GM23248 (cell line): ENCODE data around the gene EXOC1.

Experiments
- EZH2 ChIP-seq: fragments of 200-600 bp; sonication (generic); IDR thresholded peaks from 2 replicates; pipeline ENCODE4 v1.6.1; 2018; ENCODE audit warnings: antibody characterized with exemption, mild to moderate bottlenecking; ENCODE audit not compliant: insufficient read depth, poor library complexity, severe bottlenecking
- EZH2phosphoT487 ChIP-seq: fragments of 200-600 bp; sonication (generic); IDR thresholded peaks from 2 replicates; pipeline ENCODE4 v1.6.1; 2018; ENCODE audit warnings: antibody characterized with exemption, moderate library complexity, mild to moderate bottlenecking, low read depth; ENCODE audit not compliant: insufficient read depth

DNA sequence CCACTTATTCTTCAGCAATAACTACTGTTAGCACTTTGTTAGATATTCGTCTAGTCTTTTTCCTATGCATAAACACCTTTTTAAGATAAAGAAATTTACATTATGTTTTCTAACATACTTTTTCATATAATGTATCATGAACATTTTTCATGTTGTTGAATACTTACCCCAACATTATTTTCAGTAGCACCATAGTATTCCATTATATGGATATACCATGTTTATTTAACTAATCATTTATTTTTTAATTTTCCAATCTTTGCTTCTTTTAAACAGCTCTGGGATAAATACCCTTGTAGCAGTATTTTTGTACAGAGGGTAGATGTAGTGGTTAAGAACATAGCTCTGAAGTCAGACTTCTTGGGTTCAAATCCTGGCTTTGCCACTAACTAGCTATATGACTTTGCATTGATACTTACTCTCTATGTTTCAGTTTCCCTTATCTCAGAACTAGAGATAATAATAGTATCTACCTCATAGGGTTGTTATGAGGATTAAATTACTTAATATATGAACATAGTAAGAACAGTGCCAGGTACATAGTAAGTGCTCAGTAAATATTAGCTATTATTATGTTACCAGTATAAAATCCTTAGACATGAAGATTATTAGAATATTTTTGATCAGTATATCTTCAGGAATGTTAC, 11.3 kb downstream of the EXOC1 start:
- TF ChIP-seq EZH2 (no peak), EZH2phosphoT487 (no peak)
